ENCODE results near the gene TLL1.

TLL1 gene

DNA sequence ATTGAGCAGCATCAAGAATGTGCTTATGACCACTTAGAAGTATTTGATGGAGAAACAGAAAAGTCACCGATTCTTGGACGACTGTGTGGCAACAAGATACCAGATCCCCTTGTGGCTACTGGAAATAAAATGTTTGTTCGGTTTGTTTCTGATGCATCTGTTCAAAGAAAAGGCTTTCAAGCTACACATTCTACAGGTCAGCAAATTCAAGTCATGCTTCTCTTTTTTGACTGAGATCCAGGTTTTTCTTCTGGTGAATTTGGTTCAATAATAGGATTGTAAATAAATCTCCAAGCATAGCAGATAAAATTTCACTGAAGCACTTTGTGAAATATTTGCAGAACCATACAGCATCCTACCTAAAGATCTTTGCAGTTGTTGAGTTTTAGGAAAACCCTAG is 218.1 kb downstream of the TLL1 start:
- TF ChIP-seq, protein P1, sequence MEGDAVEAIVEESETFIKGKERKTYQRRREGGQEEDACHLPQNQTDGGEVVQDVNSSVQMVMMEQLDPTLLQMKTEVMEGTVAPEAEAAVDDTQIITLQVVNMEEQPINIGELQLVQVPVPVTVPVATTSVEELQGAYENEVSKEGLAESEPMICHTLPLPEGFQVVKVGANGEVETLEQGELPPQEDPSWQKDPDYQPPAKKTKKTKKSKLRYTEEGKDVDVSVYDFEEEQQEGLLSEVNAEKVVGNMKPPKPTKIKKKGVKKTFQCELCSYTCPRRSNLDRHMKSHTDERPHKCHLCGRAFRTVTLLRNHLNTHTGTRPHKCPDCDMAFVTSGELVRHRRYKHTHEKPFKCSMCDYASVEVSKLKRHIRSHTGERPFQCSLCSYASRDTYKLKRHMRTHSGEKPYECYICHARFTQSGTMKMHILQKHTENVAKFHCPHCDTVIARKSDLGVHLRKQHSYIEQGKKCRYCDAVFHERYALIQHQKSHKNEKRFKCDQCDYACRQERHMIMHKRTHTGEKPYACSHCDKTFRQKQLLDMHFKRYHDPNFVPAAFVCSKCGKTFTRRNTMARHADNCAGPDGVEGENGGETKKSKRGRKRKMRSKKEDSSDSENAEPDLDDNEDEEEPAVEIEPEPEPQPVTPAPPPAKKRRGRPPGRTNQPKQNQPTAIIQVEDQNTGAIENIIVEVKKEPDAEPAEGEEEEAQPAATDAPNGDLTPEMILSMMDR (IDR thresholded peaks at IDR 0.05) = no peak
- H3K4me3 ChIP-seq (ENCODE audit: low read depth, low read length) = no peak overlapping the region

DNA sequence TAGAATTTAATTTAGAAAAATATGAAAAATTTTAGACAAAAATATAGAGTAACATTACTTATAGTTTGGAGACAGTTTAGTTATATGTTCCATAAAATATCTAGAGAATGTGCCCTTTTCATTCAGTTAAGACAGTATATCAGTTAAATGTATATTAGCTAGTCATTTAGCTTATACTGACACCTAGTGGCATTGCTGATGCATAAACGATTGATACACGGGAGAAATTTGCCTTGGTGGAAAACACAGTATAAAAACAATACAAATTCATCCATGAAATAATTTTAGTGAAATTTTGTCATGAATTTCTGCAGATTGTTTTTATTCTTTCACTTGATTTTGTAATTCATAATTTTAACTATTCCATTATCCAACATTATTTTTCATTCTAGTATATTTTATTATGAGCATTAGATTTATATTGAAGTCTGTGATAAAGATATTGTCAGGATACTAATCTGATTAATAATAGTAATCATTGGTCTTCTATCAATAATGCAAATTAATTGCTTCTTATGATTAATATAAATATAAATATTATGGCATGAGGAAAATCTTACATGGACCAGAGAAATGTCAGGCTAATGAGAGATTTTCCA is 219.0 kb downstream of the TLL1 start:
- Histone ChIP-seq H3K4me2 (ENCODE audit: low read length) (no peak overlapping the region), H3K4me3 (ENCODE audit: low read depth, low read length) (no peak overlapping the region), H3K4me1 (no peaks in the 10 kb centered on the region), H3K27ac (no peak overlapping the region), H2AFZ (no peak overlapping the region), H3K27me3 (ENCODE audit: control insufficient read depth, insufficient read depth, low read length) (no peaks in the 10 kb centered on the region), H3K79me2 (no peaks in the 10 kb centered on the region), H3K36me3 (ENCODE audit: control insufficient read depth, insufficient read depth, low read length) (no peaks in the 10 kb centered on the region), H3K9me3 (ENCODE audit: control insufficient read depth, low read length) (no peaks in the 10 kb centered on the region), H3K9ac (no peak overlapping the region)
- TF ChIP-seq, protein P1 (IDR thresholded peaks at IDR 0.05) = peak; percentile 47

More for the DNA sequence above, 218.1 kb downstream of the TLL1 start:
- Histone ChIP-seq H3K4me2 (ENCODE audit: low read length) (no peak overlapping the region), H3K4me1 (no peaks in the 10 kb centered on the region), H3K9me3 (ENCODE audit: control insufficient read depth, low read length) (no peaks in the 10 kb centered on the region), H3K27ac (no peak overlapping the region), H3K36me3 (ENCODE audit: control insufficient read depth, insufficient read depth, low read length) (no peaks in the 10 kb centered on the region), H3K27me3 (ENCODE audit: control insufficient read depth, insufficient read depth, low read length) (no peaks in the 10 kb centered on the region), H3K9ac (no peak overlapping the region), H3K79me2 (no peaks in the 10 kb centered on the region), H2AFZ (no peak overlapping the region)

DNA sequence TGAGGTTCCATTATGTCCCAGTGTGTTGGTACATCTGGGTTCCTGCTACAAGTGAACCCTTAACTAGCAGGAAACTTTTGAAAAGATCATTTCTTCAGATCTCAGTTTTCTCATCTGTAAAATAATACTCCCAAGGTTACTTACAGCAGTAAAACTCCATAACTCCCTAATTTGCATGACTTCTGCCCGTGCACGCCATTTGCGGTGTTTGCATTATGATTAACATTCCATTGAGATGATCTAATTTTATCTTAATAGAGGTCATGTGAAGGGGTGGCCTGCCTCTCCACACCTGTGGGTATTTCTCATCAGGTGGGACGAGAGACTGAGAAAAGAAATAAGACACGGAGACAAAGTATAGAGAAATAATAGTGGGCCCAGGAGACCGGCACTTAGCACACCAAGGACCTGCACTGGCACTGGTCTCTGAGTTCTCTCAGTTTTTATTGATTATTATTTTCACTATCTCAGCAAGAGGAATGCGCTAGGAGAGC is 219.8 kb downstream of the TLL1 start:
- no peaks in the 10 kb centered on the region for H3K9me3 ChIP-seq (ENCODE audit: control insufficient read depth, low read length)
- no peak overlapping the region for H3K4me3 ChIP-seq (ENCODE audit: low read depth, low read length)
- TF ChIP-seq, protein P1 (IDR thresholded peaks at IDR 0.05) = no peak
- H3K4me1 ChIP-seq = no peaks in the 10 kb centered on the region
- no peak overlapping the region for H3K27ac ChIP-seq
- H2AFZ ChIP-seq = no peak overlapping the region
- no peak overlapping the region for H3K9ac ChIP-seq
- no peaks in the 10 kb centered on the region for H3K79me2 ChIP-seq
- H3K27me3 ChIP-seq (ENCODE audit: control insufficient read depth, insufficient read depth, low read length) = no peaks in the 10 kb centered on the region
- H3K36me3 ChIP-seq (ENCODE audit: control insufficient read depth, insufficient read depth, low read length) = no peaks in the 10 kb centered on the region
- no peak overlapping the region for H3K4me2 ChIP-seq (ENCODE audit: low read length)

DNA sequence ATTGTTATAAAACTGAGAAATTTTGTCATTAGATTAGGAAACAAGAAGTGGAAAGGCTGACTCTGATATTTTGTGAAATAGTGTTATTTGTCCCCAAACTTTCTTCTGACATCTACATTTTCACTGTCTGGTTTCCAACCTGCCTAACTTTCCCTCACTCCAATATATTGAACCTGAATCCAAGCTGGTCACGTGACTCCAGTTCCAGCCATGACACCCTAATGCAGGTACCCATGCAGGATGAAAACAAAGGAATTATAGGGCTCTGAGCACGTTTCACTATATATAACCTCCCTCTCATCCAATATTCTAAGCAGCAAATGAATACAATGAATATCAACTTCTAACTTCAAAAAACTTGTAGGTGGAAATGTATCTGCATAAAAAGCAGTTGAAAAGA is 231.6 kb downstream of the TLL1 start:
- Histone ChIP-seq H3K9me3 (ENCODE audit: control insufficient read depth, low read length) (no peaks in the 10 kb centered on the region), H3K4me3 (ENCODE audit: low read depth, low read length) (no peak overlapping the region), H3K9ac (no peak overlapping the region), H3K27me3 (ENCODE audit: control insufficient read depth, insufficient read depth, low read length) (no peaks in the 10 kb centered on the region), H3K27ac (no peak overlapping the region), H3K4me2 (ENCODE audit: low read length) (no peak overlapping the region), H2AFZ (no peak overlapping the region), H3K79me2 (no peaks in the 10 kb centered on the region), H3K36me3 (ENCODE audit: control insufficient read depth, insufficient read depth, low read length) (no peaks in the 10 kb centered on the region), H3K4me1 (no peaks in the 10 kb centered on the region)
- TF ChIP-seq, protein P1 (IDR thresholded peaks at IDR 0.05) = no peak

DNA sequence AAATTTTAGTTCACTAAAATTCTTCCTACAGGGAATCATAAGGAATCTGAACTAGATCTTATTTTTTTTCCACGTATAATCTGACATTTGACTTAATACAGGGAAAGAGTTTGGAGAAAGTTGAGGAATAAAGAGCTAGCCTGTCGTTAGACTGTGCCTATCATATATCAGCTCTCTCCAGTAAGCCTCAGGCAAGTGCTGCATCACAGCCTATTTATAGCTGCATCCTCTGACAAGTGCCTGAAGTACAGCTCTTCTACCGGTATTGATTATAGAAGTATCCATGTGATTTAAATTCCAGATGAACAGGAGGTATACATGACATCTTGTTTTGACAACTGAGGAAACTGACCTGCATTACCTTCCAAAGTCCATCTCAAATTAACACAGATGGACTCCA is 248.9 kb downstream of the TLL1 start:
- no peak overlapping the region for H3K4me2 ChIP-seq (ENCODE audit: low read length)
- H3K79me2 ChIP-seq = no peaks in the 10 kb centered on the region
- TF ChIP-seq, protein P1 (IDR thresholded peaks at IDR 0.05) = no peak
- no peak overlapping the region for H3K9ac ChIP-seq
- no peaks in the 10 kb centered on the region for H3K27me3 ChIP-seq (ENCODE audit: control insufficient read depth, insufficient read depth, low read length)
- no peak overlapping the region for H3K4me3 ChIP-seq (ENCODE audit: low read depth, low read length)
- no peak overlapping the region for H3K27ac ChIP-seq
- H3K36me3 ChIP-seq (ENCODE audit: control insufficient read depth, insufficient read depth, low read length) = no peaks in the 10 kb centered on the region
- no peaks in the 10 kb centered on the region for H3K4me1 ChIP-seq
- H3K9me3 ChIP-seq (ENCODE audit: control insufficient read depth, low read length) = no peaks in the 10 kb centered on the region
- H2AFZ ChIP-seq = no peak overlapping the region
